WTC11 (cell line): ENCODE results near the gene BMP8A. TPM values are rescaled to one million over a fixed set of nuclear protein-coding genes. Genes with fewer than 3 reads are reported as not detected.
"Not testable (repeated sequence)": the region's sequence is repeated elsewhere in the genome, so short reads cannot be mapped to it uniquely, and the experiment has no call there.

Experiments
- ATAC-seq: fragments of 200-7000 bp; cut with Tn5 transposase; 2 replicates; pipeline ENCODE4 v1.10.0; 2021; ENCODE audit warnings: mild to moderate bottlenecking, moderate library complexity
- CTCF ChIA-PET: fragments of 300-600 bp; sonication (Branson Sonifier 250); formaldehyde crosslinking; loops from one replicate; lab custom pipeline; 2021; ENCODE audit warnings: antibody characterized with exemption; lab: Charles Lee
- POLR2A ChIA-PET: fragments of 350-600 bp; sonication (Branson Sonifier 250); formaldehyde crosslinking; loops from one replicate; lab custom pipeline; 2021; ENCODE audit warnings: antibody characterized with exemption; lab: Charles Lee
- DNase-seq: peaks from one replicate; pipeline ENCODE4 v3.0.0; 2021; ENCODE audit warnings: low spot score
- H3K27ac Mint-ChIP-seq: 2 replicates; pipeline ENCODE4 v1.8.0; 2021; ENCODE audit warnings: mixed read lengths
- H3K27me3 Mint-ChIP-seq: 2 replicates; pipeline ENCODE4 v1.8.0; 2021; ENCODE audit warnings: low read depth, mild to moderate bottlenecking, moderate library complexity, mixed read lengths
- H3K36me3 Mint-ChIP-seq: 2 replicates; pipeline ENCODE4 v1.8.0; 2021; ENCODE audit warnings: mixed read lengths
- H3K4me1 Mint-ChIP-seq: 2 replicates; pipeline ENCODE4 v1.8.0; 2022; ENCODE audit warnings: mixed read lengths
- H3K4me3 Mint-ChIP-seq: 2 replicates; pipeline ENCODE4 v1.8.0; 2021; ENCODE audit warnings: mild to moderate bottlenecking, moderate library complexity, mixed read lengths
- H3K9me3 Mint-ChIP-seq: 2 replicates; pipeline ENCODE4 v1.8.0; 2021; ENCODE audit warnings: mixed read lengths
- AFF4 ChIP-seq: sonication (generic); formaldehyde crosslinking; IDR thresholded peaks from 2 replicates; pipeline ENCODE4 v1.8.1; 2023; ENCODE audit warnings: mild to moderate bottlenecking, missing genetic modification reagents, borderline replicate concordance
- E2F5 ChIP-seq: sonication (generic); formaldehyde crosslinking; IDR thresholded peaks from 2 replicates; pipeline ENCODE4 v1.8.1; 2022; ENCODE audit warnings: mild to moderate bottlenecking, moderate library complexity, missing genetic modification reagents
- EMX1 ChIP-seq: fragments of 250-450 bp; sonication (Bioruptor Pico); IDR thresholded peaks from 2 replicates; pipeline ENCODE4 v1.8.0; 2021; ENCODE audit warnings: mild to moderate bottlenecking
- FOXP4 ChIP-seq: sonication (generic); formaldehyde crosslinking; IDR thresholded peaks from 2 replicates; pipeline ENCODE4 v1.8.0; 2022; ENCODE audit warnings: mild to moderate bottlenecking, missing genetic modification reagents
- JUN ChIP-seq: sonication (generic); formaldehyde crosslinking; IDR thresholded peaks from 2 replicates; pipeline ENCODE4 v1.8.0; 2023; ENCODE audit warnings: mild to moderate bottlenecking, missing genetic modification reagents
- MXD4 ChIP-seq: fragments of 250-450 bp; sonication (Bioruptor Pico); IDR thresholded peaks from 2 replicates; pipeline ENCODE4 v1.8.0; 2021; ENCODE audit warnings: mild to moderate bottlenecking, moderate library complexity, borderline replicate concordance
- PREB ChIP-seq: sonication (generic); formaldehyde crosslinking; IDR thresholded peaks from 2 replicates; pipeline ENCODE4 v1.8.1; 2022; ENCODE audit warnings: mild to moderate bottlenecking, missing genetic modification reagents, moderate library complexity, borderline replicate concordance
- SMAD3 ChIP-seq: sonication (generic); formaldehyde crosslinking; IDR thresholded peaks from 2 replicates; pipeline ENCODE4 v1.8.0; 2022; ENCODE audit warnings: missing genetic modification reagents, mild to moderate bottlenecking, borderline replicate concordance
- TP53 ChIP-seq: sonication (generic); formaldehyde crosslinking; IDR thresholded peaks from 2 replicates; pipeline ENCODE4 v1.8.1; 2023; ENCODE audit warnings: mild to moderate bottlenecking, missing genetic modification reagents
- ZNF532 ChIP-seq: fragments of 250-450 bp; sonication (Bioruptor Pico); IDR thresholded peaks from 2 replicates; pipeline ENCODE4 v1.9.0; 2021; ENCODE audit warnings: mild to moderate bottlenecking, borderline replicate concordance
- ZNF671 ChIP-seq: fragments of 250-450 bp; sonication (Bioruptor Pico); IDR thresholded peaks from 2 replicates; pipeline ENCODE4 v1.8.0; 2021; ENCODE audit warnings: mild to moderate bottlenecking
- total RNA-seq: library from RNA; stranded (reverse); gene quantifications from 3 replicates; pipeline ENCODE4 v1.2.3, GENCODE V29; 2021

Gene BMP8A
- total RNA-seq, 1 experiment from 2014 or later = 0.94 TPM

GRCh38 chr1:39492118-39493042 is 944 bp downstream of the BMP8A start:
- DNase-seq, H3K36me3 Mint-ChIP-seq: not testable (repeated sequence)
- ChIA-PET CTCF (interaction anchor here (0.6 to 6.1 kb wide), 6 partner anchors 13 to 394 kb away, joined by 3 to 38 read pairs (median 4); no protein-coding TSS in a partner anchor), POLR2A (interaction anchor here (1.6 kb wide), 1 partner anchor 36 kb away, joined by 4 read pairs; no protein-coding TSS in a partner anchor)
- H3K4me3 Mint-ChIP-seq = peak overlapping the region; percentile 57
- peaks cover 55% of the 10 kb centered on the region for H3K27me3 Mint-ChIP-seq
- peak; percentile 5 for ATAC-seq
- TF ChIP-seq TP53 (CRISPR knock-in tag) = 0 out of 2 replicates have a peak, but pooled peaks have one; percentile 11
- TF ChIP-seq, all 79 proteins: peak for 1; not testable (repeated sequence) for 78
- peaks cover 13% of the 10 kb centered on the region for H3K4me1 Mint-ChIP-seq
- H3K9me3 Mint-ChIP-seq, H3K27ac Mint-ChIP-seq: not testable (repeated sequence)

- Mint-ChIP-seq H3K4me1 (peaks cover 16% of the 10 kb centered on the region), H3K27me3 (peaks cover 54% of the 10 kb centered on the region), H3K4me3 (peak overlapping the region; percentile 57)
- POLR2A ChIA-PET, H3K9me3 Mint-ChIP-seq, H3K36me3 Mint-ChIP-seq, ATAC-seq, DNase-seq, H3K27ac Mint-ChIP-seq: not testable (repeated sequence)
- CTCF ChIA-PET = interaction anchor here (1.0 kb wide), 1 partner anchor 46 kb away, joined by 4 read pairs; no protein-coding TSS in a partner anchor
Observed at GRCh38 chr1:39493043-39493810, 1.8 kb downstream of the BMP8A start.

- H3K27me3 Mint-ChIP-seq = peaks cover 42% of the 10 kb centered on the region
- H3K4me1 Mint-ChIP-seq = peaks cover 16% of the 10 kb centered on the region
- no peak overlapping the region for H3K27ac Mint-ChIP-seq
- no peak for ATAC-seq
- ChIA-PET POLR2A (no interaction called here), CTCF (no interaction called here)
- H3K36me3 Mint-ChIP-seq = no peaks in the 10 kb centered on the region
- no peaks in the 10 kb centered on the region for H3K9me3 Mint-ChIP-seq
- DNase-seq = no peak
- H3K4me3 Mint-ChIP-seq = no peak overlapping the region
- TF ChIP-seq E2F5 (CRISPR knock-in tag) = no peak
- no peak for TF ChIP-seq ZNF532 (CRISPR knock-in tag)
- TF ChIP-seq MXD4 = no peak
- TF ChIP-seq JUN (CRISPR knock-in tag) = no peak
- TF ChIP-seq SMAD3 (CRISPR knock-in tag) = no peak
- TF ChIP-seq AFF4 (CRISPR knock-in tag) = no peak
- no peak for TF ChIP-seq PREB
- TF ChIP-seq ZNF671 = no peak
- no peak for TF ChIP-seq FOXP4 (CRISPR knock-in tag)
- TF ChIP-seq EMX1 = no peak
Observed at GRCh38 chr1:39494671-39495410, 3.4 kb downstream of the BMP8A start.
